ENCODE data around the gene PRMT9.

GRCh38 chr4:147643616-147644015, 40.3 kb downstream of the PRMT9 start:
- TF ChIP-seq GATA3 (IDR thresholded peaks at IDR 0.05; ENCODE audit: low read depth, low read length) (no peak), GATA2 (IDR thresholded peaks at IDR 0.05; ENCODE audit: low read depth, low read length) (no peak)
